Endometrial microvascular endothelial cells (primary cell): ENCODE data around the gene C9orf152. TPM values are rescaled to one million over a fixed set of nuclear protein-coding genes. Genes with fewer than 3 reads are reported as not detected.
"Not testable (repeated sequence)": the region's sequence is repeated elsewhere in the genome, so short reads cannot be mapped to it uniquely, and the experiment has no call there.

Experiments
- in situ Hi-C: cut with HindIII; loops from 2 replicates; pipeline ENCODE4 v1.10.0; 2017; ENCODE audit warnings: low sequenced_read_pairs, low pct_unique_long_range_greater_than_20kb; ENCODE audit errors: inconsistent ontology term
- total RNA-seq: library from RNA; depleted of rRNA; stranded (reverse); fragments of >200 nt; gene quantifications from one replicate; pipeline ENCODE4 v1.2.3, GENCODE V29; 2015; ENCODE audit errors: inconsistent ontology term

C9orf152 gene
- total RNA-seq, 1 donor from 2014 or later, result not detected

GRCh38 chr9:110220809-110221208, 12.8 kb upstream of the C9orf152 start:
- in situ Hi-C loops, result no loop called here

GRCh38 chr9:110217656-110218099, 9.7 kb upstream of the C9orf152 start:
- in situ Hi-C loops, result no loop called here

- in situ Hi-C loops, result no loop called here
Measured at GRCh38 chr9:110214586-110215355, 6.8 kb upstream of the C9orf152 start.

DNA sequence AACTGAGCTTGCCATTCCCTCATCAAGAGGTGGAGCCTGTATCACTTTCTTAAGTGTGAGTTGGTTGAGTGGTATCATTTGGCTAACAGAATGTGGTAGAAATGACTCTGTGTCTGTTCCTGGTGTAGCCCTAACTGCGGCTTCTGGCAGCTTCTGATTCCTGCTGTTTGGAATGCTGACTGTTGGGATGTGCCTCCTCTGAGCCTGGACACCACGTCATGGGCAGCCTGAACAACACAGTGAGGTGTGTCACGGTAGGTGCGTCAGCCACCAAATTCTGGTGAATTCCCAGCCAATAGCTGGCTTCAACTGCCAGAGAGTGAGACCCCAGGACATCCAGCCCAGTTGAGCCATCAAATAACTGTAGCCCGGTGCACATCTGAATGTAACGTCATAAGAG, 6.1 kb upstream of the C9orf152 start:
- in situ Hi-C loops, result no loop called here

GRCh38 chr9:110213413-110214044, 5.6 kb upstream of the C9orf152 start:
- in situ Hi-C loops, result no loop called here

- in situ Hi-C loops, result no loop called here
Measured at GRCh38 chr9:110207071-110207641, 803 bp downstream of the C9orf152 start.

DNA sequence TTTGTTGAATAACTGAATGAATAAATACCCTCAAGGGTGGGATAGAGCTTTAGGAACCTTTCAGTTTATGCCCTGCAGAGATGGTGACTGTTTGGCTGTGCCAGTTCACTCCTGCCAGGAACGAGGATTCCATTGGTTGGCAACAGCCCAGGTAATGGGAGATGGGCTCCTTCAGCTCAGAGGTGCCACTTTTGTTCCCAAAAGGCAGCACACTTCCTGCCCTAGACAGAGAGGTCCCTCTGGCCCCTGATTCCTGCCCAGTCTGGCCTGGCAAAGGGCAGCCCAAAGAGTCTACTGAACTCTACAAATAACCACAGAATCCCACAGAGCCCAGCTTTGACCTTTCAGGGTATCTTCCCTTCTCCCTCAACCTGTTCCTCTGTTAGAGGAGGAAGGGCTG, 1.6 kb downstream of the C9orf152 start:
- in situ Hi-C loops, result no loop called here

DNA sequence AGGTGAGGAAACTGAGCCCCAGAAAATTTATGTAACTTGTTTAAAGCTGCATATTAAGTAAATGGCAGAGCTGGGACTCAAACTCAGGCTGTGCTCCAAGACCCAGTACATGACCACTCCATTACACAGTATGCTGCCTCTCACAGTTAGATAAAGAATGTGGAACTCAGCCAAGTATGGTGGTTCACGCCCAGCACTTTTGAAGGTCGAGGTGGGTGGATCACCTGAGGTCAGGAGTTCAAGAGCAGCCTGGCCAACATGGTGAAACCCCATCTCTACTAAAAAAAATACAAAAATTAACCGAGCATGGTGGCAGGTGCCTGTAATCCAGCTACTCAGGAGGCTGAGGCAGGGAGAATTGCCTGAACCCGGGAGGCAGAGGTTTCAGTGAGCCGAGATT, 2.3 kb downstream of the C9orf152 start:
- in situ Hi-C loops, result not testable (repeated sequence)

GRCh38 chr9:110202232-110202631, 5.7 kb downstream of the C9orf152 start:
- in situ Hi-C loops, result no loop called here

DNA sequence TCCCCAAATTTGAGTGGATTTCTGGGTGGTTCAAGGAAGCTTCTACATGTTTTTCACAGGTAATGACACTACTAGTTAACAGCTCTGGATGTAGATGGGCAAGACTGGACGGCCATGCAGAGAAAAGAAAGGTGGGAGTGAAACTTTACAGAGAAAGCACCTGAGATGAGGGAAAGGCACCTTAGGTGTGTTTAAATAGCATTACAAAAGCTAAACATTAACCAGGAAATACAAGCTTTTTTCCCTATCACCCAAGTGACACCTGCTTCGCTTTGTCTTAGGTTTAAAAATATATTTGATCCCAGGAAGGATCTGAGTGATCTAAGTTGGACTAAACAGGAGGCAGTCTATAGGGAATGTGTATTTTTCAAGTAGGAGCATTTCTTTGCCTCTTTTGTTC, 8.3 kb downstream of the C9orf152 start:
- in situ Hi-C loops, result no loop called here

DNA sequence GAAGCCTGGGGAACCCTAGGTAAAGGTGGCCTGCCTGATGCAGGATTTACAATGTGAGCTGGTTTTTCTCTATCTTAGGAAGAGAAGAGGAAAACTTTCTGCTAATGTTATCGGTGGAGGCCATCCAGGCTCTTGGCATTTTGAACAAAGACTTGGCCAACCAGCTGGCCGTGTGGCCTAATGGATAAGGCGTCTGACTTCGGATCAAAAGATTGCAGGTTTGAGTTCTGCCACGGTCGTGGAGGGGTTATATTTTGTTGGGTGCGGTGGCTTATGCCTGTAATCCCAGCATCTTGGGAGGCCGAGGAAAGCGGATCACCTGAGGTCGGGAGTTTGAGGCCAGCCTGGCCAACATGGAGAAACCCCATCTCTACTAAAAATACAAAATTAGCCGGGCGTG, 9.6 kb downstream of the C9orf152 start:
- in situ Hi-C loops, result no loop called here

GRCh38 chr9:110197330-110198187, 10.4 kb downstream of the C9orf152 start:
- in situ Hi-C loops, result no loop called here

DNA sequence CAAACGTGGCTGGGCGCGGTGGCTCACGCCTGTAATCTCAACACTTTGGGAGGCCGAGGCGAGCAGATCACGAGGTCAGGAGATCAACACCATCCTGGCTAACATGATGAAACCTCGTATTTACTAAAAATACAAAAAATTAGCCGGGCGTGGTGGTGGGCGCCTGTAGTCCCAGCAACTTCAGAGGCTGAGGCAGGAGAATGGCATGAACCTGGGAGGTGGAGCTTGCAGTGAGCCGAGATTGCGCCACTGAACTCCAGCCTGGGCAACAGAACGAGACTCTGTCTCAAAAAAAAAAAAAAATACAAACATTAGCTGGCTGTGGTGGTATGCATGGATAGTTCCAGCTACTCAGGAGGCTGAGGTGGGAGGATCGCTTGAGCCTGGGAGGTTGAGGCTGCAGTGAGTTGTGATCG, 11.9 kb downstream of the C9orf152 start:
- in situ Hi-C loops, result not testable (repeated sequence)

- in situ Hi-C loops, result no loop called here
Measured at GRCh38 chr9:110192531-110193261, 15.3 kb downstream of the C9orf152 start.

GRCh38 chr9:110191615-110192014, 16.3 kb downstream of the C9orf152 start:
- in situ Hi-C loops, result no loop called here

DNA sequence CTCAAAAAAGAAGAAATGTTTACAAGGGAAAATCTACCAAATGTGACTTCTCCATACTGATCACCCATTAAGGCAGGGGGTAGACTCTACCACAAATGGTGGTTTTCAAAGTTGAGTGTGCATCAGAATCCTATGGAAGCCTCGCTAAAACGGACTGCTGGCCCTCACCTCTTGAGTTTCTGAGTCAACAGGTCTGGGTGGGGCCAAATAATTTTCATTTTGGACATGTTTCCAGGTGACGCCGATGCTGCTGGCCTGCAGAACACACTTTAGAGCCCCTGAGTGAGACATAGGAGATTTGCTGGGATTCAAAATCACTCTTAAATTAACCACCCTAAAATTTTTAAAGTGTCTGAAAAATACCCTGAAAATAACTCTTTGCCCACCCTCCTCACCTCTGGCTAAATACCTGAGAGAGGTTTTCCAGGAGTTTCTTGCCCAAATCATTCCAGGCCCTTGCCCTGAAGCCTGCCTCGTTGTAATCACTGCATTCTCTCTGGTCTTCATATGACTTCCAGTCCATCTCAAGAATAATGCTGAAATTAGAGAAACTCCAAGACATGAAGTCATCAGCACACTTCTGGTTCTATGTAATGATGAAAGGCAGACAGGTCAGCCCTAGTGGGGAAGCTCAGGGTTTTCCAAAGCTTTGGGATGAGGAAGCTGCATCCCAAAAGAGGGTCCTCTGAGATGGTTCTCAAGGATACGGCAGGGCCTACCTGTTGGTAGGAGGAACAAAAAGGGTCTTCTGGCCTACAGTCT, 18.2 kb downstream of the C9orf152 start:
- in situ Hi-C loops, result no loop called here

DNA sequence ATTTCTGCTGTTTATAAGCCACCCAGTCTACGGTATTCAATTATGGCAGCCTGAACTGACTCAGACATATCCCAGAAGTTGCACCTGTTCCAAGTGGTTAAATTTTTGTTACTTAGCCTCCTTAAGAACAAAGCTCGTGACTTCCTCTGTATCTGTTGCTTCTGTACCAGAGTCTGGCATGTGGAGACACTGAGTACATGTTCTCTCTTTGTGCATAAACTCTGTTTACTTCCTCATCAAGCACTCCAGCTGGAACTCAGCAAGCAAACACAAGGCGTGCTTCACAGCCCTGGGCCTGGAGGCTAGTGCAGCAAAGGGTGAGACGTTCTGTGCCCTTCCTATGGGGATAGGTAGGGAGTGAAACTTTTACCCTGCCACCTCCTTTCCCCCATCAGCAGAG, 19.0 kb downstream of the C9orf152 start:
- in situ Hi-C loops, result no loop called here

GRCh38 chr9:110188101-110188500, 19.9 kb downstream of the C9orf152 start:
- in situ Hi-C loops, result no loop called here
